HG02973 (cell line): Measurements from ENCODE around the gene POGK.
"Not testable (repeated sequence)": the region's sequence is repeated elsewhere in the genome, so short reads cannot be mapped to it uniquely, and the experiment has no call there.

ENCODE experiments used
- ATAC-seq: cut with Tn5 transposase; IDR thresholded peaks from one replicate; pipeline ENCODE4 v1.9.1; 2021; ENCODE audit warnings: moderate library complexity; ENCODE audit not compliant: unreplicated experiment

Gene POGK

DNA sequence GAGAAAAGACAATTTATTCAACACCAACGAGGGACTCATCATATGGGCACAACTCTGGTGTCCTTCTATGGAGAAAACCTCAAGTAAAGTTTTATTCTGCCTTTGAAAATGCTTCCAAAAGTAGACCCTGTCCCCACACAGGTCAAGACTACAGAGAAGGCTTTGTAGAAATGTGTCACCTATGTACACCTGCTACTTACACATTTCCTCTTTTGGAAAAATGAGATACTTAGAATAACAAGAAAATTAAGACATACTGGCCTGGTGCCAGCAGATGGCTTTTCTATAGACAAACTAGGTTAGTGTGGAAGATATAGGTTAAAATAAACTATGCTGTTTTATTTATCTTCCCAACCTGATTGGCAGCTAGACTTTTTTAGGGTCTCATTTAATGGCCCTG lies 13.6 kb downstream of the POGK start:
- no peak for ATAC-seq

DNA sequence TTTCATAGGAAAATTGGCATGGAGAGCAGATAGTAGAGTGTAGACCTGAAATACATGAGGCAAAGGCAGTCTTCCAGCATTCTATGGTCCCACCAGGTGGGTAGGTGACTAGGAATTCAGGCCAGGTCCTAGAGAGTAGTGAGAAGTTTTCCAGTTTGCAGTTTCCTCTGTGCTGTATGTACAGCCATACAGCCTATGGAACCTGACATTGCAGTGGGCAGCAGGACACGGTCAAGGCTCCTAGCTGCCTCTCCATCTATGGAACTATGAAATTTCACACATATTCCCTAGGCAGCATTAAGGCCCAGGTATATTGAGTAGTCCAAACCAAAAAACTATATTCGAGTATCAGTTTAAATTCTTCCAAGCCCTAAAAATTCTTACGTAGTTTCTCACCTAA lies 16.3 kb downstream of the POGK start:
- no peak for ATAC-seq

DNA sequence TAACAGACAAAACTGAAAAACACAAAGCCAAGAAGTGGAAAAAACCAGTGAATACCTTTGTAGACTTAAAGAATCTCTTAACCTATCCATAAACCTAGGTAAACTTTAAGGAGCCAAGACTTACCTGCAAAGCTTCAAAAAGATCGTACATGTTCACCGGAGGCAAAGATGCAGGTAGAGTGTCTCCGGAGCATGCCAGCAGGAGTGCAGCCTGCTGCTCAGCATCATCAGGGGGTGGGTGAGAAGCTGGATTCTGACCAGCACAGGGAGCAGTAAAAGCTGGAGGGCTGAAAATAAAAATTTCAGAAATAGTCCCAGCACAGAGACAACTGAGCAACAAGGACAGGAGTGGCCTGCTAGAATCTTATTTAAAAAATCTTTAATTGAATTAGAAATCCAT lies 18.7 kb downstream of the POGK start:
- no peak for ATAC-seq

DNA sequence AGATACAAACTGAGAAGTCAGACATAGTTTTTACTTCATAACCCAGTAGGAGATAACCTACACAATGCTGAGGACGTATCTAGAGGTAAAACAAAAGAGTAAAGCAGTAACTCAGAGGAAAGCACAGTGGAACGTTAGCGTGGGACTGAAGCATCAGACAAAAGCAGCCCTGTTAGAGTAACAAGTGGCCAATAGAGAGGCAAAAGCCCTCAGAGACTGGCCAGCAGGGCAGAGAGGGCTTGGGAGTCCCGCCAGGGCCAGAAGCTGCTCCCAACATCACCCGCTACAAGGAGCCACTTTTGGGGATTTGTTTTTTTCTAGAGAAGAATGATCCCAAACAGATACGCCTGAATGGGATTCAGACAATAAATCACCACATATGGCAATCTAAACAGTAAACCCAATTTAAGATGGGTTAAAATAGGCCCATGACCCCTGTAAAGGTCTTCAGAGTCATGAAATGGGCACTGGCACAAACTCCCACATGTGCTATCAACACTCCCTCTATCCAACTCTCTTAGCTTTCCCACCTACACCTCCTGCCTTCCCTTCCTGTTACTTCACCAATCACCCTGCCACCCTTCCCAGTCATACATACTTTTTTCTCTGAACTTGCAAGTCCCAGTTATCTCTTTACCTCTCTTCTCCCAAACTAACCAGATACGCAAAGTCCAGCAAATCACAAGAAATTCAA lies 19.6 kb downstream of the POGK start:
- no peak for ATAC-seq

DNA sequence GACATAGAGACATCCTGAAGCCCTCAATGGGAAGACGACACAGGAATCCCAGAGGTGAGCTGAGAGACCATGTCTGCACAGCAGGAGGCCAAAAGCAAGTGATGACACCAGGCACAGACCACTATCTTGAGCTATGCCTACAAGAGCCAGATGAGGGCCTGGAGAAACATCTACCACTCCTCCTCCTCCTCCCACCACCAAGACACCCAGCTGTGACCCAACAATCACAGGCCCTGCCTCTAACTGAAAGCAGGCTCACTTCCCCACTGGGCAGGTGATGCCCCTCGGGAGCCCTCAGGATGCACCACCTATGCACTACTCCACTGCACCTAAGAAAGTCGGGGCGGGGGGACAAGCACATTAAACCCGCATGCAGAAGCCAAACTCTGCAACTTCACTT lies 20.3 kb downstream of the POGK start:
- ATAC-seq = no peak

DNA sequence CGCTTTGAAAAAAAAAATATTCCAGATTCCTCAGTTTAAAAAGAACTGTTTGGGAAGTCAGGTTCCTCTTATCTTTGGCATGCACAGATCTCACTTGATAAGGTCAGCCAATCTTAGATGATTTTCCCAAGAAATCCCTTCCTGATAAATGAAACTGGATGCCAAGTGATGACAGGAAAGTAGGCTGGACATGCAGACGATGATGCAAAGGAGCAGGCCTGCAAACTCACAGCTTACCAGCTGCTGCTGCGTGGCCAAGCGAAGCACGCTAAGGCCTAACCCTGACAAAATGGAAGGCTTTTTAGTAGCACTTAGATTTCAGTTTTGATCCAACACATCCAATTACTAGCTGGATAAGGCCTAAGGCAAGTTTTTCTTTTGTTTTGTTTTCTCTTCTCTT lies 26.7 kb downstream of the POGK start:
- no peak for ATAC-seq

DNA sequence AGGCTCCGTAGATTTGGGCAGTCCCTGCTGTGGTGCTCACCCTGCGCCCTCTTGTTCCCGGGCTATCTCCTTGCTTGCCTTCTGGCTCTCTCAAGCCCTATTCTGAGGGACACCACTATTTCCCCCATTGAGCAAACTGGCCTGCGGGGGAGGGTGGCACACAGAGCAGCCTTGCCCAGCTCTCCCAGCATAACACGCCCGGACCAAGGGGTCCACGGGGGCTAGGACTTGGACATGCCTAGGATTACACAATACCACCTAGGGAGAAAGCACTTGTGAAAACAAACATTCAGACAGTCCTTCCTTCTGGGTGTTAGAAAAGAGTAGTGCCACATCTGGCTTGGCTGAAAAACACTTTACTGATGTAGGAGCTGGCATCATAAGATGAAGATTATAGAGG lies 29.4 kb downstream of the POGK start:
- ATAC-seq = no peak

DNA sequence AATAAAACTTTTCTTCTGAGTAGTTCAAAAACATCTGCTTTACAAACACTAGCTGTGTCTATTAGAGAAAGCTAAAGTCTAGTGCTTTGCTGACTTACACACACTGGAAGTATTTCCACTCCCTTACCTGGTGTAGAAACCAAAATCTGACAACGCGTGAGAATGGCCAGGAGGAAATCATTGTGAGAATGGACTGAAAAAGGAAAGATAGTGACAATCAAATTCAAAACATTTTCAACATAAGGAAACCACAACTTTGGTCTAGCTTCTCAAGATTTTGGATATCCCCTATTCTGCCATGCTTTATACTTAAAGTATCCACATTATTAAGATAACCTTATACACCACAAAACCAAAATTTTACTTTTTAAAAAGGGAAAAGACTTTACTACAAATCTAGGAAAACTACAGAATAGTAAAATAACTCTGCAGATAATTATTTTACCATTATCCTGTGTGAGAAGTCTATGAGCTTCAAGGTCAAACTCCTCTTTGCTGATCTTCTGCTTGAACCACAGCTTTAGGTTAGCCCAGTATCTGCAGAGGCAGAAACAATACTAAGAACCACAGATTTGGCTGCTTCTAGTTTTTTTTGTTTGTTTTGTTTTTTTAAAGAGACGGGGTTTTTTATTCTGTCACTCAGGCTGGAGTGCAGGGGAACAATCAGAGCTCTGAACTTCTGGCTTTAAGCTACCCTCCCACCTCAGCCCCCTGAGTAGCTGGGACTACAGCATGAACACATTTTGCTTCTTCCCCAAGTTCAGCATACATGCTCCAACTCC lies 30.2 kb downstream of the POGK start:
- no peak for ATAC-seq

DNA sequence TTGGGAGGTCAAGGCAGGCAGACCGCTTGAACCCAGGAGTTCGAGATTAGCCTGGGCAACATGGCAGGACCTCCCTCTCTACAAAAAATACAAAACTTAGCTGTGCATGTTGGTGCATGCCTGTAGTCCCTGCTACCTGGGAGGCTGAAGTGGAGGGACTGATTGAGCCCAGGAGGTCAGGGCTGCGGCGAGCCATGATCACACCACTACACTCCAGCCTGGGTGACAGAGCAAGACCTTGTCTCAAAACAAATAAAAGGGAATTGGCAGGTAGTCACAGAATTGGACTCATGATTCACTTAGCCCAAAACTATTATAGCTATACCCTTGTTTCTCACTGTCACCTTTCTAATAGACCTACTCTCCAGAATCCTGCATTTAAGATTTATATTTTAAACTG lies 31.3 kb downstream of the POGK start:
- no peak for ATAC-seq

DNA sequence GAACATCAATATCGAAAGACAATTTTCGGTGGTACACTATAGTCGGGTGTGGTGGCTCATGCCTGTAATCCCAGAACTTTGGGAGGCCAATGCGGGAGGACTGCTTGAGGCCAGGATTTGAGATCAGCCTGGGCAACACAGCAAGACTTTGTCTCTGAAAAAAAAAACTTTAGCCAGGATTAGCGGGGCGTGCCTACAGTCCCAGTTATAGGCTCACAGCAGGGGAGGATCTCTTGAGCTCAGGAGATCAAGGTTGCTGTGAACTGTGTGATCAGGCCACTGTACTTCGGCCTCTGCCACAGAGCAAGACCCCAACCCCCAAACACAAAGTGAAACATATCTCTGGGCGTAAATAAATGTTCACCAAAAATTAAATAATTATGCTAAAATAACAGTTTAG lies 35.2 kb downstream of the POGK start:
- ATAC-seq = no peak

DNA sequence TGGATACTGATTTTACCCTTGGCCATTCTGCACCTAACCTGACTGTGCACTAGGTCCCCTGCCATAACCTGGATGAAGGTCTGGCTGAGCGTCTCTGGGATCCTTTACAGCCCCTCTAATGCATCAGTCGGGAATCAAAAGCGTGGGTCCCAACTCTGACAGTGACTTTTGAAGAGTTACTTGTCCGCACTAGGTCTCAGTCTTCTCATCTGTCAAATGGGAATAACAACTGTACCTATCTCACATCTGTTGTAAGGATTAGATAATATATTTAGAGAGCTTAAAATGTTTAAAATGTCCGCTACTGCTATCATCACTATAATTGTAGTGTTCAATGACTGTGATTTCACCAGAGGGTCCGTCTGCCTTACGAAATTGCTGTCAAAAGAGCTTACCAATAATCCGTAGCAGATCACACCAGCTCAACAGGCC lies 36.0 kb downstream of the POGK start:
- no peak for ATAC-seq

DNA sequence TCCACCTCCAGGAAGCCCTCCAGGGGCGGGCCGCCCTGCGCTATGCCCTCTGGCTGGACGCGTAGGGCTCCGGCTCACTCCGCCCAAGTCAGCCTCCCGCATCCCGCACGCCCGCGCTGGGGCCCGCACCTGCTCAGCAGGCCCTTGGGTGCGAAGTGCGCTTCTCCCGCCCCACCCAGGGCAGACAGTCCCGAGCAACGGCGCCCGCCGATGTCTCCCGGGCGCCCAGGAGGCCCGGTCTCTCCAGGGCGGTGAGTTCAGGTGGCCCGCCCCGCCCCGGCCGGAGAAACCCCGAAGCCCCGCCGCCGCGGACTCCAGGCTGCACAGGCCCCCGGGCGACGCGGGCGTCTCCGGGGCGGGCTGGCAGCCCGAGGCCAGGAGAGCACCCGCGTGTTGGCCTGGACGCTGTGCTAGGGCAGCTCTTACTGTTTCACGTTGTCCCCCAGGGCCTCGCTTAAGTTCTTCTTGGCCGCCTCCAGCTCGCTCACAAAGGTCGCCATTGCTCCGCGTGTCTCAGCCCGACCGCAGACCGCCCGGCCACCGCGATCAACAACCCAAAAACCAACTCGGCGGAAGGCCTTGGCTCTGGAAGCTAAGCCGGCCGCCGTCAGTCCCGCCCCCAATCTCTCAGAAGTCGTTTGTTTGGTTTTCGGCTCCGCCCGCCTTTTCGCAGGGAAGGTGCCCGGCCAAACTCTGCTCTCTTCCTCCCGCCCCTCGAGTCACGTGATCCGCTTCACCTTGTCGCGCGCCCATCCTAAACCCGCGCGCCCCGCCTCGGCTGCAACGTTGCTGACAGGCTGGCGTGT lies 36.7 kb downstream of the POGK start, which contains the start of gene TADA1:
TADA1 (minus strand) TSS at position 531 of the 806 bp plus-strand sequence; CDS start at position 500, 31 bp downstream.
- peak; percentile 85 for ATAC-seq

DNA sequence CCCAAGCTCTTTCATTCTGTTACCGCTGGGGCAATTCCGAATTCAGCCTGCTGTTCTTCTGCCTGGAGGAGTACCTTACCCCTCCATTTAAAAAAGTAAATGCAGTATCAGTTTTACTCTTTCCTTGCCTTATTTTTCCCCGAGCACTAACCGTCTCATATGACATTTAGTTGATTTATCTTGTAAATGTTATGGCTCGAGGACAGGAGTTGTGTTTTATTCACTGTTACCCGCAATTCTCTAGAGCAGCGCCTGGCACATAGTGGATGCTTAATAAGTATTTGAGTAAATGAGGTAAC lies 37.2 kb downstream of the POGK start:
- ATAC-seq = peak; percentile 0

DNA sequence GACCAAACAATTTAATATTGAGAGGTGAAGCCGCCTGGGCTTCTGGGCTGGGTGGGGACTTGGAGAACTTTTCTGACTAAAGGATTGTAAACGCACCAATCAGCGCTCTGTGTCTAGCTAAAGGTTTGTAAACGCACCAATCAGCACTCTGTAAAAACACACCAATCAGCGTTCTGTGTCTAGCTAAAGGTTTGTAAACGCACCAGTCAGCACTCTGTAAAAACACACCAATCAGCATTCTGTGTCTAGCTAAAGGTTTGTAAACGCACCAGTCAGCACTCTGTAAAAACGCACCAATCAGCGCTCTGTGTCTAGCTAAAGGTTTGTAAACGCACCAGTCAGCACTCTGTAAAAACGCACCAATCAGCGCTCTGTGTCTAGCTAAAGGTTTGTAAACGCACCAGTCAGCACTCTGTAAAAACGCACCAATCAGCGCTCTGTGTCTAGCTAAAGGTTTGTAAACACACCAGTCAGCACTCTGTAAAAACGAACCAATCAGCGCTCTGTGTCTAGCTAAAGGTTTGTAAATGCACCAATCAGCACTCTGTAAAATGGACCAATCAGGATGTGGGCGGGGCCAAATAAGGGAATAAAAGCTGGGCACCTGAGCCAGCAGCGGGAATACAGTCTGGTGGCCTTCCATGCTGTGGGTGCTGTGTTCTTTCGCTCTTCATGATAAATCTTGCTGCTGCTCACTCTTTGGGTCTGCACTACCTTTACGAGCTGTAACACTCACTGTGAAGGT lies 39.1 kb downstream of the POGK start:
- ATAC-seq = not testable (repeated sequence)

DNA sequence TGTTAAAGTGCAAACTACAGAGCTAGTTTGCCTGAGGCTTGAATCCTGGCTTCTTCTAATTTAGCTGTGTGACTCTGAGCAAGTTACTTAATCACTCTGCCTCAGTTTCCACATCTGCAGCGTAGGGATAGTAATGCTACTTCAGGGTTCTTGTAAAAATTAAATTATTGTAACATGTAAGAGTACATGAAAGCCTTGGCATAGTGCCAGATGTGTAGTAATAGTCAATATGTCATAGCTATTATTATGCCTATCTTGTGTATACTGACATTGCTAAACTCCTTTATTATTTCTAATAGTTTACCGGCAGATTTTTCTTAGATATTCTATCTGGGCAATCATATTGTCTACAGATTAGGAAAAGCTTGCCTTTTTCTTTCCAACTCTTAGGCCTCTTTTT lies 43.6 kb downstream of the POGK start:
- no peak for ATAC-seq

DNA sequence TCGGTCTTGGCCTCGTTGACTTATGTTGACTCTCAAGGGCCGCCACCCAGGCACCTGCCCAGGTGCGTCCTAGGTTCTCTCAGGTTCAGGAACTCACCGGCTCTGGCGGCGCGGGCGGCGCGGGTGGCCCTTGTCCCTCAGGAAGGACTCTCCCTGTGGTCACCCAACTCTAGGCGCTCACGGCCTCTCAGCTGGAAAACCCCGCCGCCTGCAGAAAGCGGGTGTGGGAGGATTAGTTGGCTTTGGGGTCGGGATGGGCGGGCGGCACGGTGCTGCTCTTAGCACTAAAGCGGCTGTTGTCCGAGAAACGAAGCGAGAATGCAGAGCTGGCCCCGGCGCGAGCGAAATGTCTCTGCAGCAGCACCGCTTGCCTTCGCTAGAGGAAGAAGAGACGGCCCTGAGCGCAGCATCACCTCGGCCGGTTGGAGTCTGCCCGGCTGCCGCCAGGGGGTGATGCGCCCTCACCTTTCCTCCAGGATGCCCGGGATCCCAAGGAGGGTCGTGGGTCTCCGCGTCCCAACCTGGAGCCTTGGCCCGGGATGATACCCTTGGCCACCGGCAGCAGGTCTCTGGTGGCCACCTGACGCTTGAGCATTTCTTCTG lies 44.9 kb downstream of the POGK start:
- peak; percentile 76 for ATAC-seq

DNA sequence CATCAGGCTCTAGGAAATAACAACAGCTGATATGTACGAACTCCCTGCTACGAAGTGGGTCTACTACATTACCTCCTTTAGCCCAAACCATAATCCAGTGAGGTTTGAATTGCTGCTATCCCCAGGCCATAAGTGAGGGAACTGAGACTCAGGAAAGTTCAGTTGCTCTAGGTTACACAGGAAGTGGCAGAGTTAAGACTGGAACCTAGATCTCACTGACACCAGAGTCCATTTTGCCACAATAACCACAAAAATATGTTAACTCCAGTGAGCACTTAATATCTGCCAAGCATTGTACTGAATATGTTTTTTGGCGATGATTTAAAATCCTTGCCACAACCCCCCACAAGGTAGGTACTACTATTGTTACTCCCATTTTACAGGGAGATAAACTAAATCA lies 45.7 kb downstream of the POGK start:
- ATAC-seq = no peak

DNA sequence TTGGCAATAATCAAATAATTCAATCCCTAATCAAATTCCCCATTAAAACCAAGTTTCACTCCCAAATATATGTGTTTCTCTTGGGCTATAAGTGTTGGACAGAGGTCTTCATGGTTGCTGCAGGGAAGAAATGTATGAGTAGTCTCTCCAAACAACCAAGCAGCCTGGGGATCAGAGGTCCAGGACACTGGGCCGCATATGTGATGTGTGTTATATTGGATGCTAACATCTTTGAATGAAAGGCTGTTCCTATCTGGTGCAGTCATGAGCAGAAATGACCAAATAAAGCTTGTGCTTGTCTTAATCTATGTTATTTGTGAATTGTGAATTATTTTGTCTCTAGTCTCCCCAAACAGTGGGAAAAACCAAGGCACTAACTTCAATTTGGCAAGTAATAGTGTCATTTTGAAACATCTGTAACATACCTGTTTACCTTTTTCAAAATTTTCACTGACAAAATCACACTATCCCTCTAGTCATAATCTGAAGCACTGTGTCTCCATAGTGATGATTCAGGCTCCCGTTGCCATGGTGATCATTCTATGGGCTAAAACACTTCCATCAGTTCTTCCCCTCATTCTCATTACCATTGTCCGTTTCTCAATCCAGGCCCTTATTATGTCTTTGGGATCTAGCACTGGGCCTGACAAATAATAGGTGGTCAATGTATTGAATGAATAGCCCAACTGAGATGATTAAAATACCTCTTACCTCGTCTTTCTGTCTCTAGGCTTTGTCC lies 49.3 kb downstream of the POGK start:
- no peak for ATAC-seq

DNA sequence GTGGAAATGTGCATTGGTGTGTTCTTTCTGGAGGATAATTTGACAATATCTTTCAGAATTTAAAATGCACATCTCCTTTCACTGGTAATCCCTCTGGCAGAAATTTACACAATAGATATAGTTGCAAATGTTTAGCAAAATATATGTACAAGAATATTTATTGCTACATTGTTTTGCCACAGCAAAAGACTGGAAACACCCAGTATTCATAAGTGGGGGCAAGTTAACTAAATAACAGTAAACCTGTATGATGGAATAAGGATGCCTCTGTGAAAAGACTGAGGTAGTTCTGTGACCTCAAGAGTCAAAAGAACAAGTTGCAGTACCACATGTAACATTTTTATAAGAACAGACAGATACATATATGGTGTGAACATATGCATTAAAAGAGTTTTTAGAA lies 50.5 kb downstream of the POGK start:
- no peak for ATAC-seq

DNA sequence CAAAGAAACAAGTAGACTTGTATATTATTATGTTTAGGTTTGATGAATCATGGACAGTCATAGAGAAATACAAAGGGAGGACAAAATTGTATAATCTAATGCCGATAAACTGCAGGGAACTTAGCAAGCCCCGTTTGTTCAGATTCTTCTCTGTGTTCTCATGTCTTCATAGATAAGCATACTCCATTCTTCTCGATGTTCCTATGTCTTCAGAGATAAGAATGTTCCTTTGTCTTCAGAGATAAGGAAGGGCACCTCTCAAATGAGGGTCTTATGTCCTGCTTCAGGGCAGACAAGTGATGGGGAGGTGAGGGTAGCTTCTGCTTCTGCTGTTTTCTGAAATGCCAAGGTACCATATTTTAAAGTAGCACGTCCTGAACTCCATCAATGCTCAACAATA lies 56.5 kb downstream of the POGK start:
- no peak for ATAC-seq
